Ureter (tissue), 1 donor: ENCODE measurements around the gene GOLGA8A. TPM values are rescaled to one million over a fixed set of nuclear protein-coding genes. Genes with fewer than 3 reads are reported as not detected.
"Not testable (repeated sequence)": the region's sequence is repeated elsewhere in the genome, so short reads cannot be mapped to it uniquely, and the experiment has no call there.

Experiments
- DNase-seq: peaks from one replicate; pipeline ENCODE4 v3.0.0-alpha.2; 2020; ENCODE audit warnings: low spot score
- total RNA-seq: library from RNA; stranded (reverse); gene quantifications from one replicate; pipeline ENCODE4 v1.2.4, GENCODE V29; 2023
- donor health status: DM: yes; HTN: yes; CAD: no.

The GOLGA8A gene
- total RNA-seq, 1 donor from 2014 or later: 96.5 TPM

DNA sequence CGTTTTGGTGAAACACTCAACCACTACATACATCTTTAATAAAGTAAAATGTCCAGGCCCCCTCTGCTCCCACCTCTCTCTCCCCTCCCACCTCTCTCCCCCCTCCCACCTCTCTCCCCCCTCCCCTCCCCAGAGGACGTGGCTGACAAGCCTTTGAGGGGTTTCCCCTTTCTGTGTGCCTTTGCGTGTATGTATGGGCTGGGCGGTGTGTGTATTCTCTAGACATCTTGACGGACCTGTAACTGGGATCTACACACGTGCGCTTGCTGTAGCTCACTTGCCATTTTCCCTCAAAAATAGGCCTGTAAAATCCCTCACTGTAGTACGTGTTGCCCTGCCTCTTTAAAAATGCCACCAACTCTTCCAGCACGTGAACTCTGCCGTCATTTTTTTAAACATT lies 28.6 kb downstream of the GOLGA8A start:
- not testable (repeated sequence) for DNase-seq

DNA sequence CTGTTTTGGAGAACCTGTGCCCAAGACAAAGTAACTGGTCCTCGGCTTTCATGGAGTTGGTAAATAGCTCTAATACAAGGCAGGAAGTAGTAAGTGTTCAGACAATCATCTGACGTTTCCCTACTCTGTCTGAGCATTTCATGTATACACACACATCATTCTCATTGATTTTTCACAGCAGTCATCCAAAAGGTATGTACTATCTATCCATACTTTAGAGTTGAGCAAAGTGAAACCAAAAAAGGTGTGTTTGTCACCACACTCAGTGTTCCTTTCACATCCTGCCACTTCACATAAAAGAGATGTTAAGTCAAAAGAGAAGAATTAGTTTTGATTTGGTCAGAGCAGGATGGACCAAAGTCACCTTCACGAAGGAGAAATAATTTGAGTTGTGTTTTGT lies 33.7 kb downstream of the GOLGA8A start:
- not testable (repeated sequence) for DNase-seq

DNA sequence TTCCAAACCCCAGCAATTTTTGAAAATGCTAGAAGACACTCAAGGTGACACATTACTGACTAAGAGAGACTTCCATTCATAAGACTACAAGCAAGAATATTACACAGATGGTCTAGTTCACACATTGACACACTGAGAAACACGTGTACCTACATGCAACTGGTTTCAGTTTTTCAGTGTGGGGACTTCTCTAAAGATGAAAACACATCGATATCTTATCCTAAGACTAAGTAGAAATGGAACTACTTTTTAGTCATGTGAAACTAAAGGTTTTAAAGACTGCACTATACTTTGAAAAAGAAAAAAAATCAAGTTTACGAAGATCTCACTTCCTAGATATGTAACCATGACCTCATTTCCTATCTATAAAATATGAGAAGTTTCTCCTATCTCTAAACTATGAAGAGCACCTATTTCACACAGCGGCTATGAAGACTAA lies 34.4 kb downstream of the GOLGA8A start:
- not testable (repeated sequence) for DNase-seq

DNA sequence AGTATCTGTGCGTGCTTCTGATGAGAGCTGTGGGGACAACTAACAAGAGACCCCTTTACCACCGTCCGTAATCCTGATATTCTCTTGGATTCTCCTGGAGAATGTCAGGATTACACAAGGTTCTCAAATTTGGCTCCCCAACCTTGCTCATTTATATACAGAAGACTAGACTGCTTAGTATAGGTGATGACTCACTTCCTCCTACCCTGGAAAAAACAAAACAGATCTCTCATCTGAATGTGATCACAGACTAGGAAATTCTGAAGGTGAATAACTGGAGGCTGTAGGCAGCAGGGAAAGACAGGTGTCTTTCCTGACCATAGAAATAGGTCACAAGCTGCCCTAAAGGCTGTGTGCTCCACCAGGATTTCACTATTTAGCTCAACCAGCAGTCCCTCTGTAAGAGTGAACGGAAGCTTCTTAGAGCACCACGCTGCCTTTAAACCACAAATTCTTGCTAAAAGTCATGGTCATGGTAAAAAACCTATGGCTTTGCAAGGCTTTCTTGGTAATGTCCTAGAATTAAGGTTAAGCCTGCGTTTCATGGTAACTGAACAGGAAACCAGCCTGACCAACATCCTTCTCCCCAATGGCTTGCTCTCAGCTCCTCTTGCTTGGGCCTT lies 39.9 kb downstream of the GOLGA8A start:
- DNase-seq: not testable (repeated sequence)

DNA sequence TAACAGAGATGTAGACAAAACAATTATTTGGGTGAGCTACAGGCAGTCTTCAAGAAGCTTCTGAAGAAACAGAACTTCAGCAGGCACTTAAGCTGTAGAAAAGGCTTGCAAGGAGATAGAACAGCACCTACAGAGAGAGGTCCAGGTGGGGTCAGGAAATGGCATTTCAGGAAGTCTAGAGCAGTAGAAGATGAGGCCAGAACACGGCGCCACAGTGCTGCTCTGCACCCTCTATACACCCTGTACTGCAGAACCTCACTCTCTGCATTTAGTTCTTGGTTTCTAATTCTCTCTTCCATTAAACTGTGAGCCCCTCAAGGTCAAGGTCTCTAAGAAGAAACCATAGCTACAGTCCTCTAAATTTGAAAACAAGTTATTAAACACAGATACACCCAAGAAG lies 44.6 kb downstream of the GOLGA8A start:
- peak; percentile 6 for DNase-seq

DNA sequence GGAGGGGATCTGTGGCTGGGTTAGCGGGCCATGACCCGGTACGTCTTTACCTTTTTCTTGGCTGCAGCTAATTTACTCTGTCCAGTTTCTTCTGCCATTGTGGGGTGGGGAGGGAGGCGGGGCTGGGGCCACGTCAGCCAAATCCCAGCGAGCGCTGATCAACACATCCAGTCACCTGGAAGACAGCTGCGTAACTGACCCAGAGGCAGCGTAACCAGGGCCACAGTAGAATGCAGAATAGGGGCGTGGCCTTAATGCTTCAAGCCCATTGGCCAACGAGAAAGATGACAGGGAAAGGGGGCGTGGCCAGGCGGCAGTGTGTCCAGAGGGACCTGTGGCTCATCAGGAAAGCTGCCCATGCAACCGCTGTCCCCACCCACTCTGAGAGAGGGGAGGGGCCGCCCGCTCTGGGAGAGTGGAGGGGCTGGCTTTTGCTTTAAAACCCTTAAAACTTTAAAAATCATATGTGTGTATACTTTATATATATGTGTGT lies 48.0 kb downstream of the GOLGA8A start:
- DNase-seq: not testable (repeated sequence)

Other genes with a start within 250 kb of the GOLGA8A start
- gene KATNBL1, start 227.7 kb downstream of the GOLGA8A start, total RNA-seq: 63.2 TPM
- gene EMC4, start 212.8 kb downstream of the GOLGA8A start, total RNA-seq: 73.8 TPM
- gene SLC12A6, start 100.0 kb downstream of the GOLGA8A start, total RNA-seq: 18.2 TPM
- gene NOP10, start 94.7 kb downstream of the GOLGA8A start, total RNA-seq: 120 TPM
- gene NUTM1, start 94.5 kb downstream of the GOLGA8A start, total RNA-seq: not detected
- gene LPCAT4, start 70.6 kb downstream of the GOLGA8A start, total RNA-seq: 100 TPM
- 172 TPM for gene GOLGA8B, start 145.8 kb upstream of the GOLGA8A start, total RNA-seq